GM19043 (cell line): ENCODE data around the gene NCAN.

Source experiments
- ATAC-seq: cut with Tn5 transposase; IDR thresholded peaks from one replicate; pipeline ENCODE4 v1.9.1; 2021; ENCODE audit warnings: low read depth; ENCODE audit not compliant: unreplicated experiment

Gene NCAN

DNA sequence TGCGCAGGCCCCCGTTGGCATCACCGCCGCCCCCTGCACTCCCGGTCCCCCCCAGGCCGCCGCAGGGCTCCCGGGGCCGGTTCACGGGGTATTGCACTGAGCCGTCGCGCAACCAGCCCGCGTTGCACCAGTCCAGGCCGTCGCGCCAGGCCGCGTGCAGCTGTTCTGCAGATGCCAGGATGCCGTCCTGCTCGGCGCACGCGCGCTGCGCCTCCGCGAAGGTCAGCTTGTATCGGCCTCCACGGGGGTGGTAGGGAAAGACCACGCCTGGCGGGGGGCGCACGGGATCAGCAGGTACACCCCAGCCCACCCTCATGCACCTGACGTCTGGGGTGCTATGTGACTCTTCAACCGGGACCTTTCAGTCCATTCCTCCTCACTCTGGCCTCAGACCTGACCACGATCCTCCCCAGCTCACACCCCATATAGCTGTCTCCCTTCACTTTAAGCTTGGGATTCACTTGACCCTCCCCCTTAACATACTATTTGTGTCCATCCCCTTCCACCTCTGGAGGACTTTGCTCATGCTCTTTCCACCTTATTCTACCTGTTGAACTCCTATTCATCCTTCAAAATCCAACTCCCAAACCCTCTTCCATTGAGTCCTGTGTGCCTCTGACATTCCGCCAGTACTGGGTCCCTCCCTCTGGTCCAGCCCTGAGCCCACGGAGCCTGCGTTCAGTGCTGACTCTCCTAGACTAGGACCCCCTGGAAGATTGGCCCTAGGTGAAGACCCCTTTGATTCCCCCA lies 47.0 kb downstream of the NCAN start:
- no peak for ATAC-seq

DNA sequence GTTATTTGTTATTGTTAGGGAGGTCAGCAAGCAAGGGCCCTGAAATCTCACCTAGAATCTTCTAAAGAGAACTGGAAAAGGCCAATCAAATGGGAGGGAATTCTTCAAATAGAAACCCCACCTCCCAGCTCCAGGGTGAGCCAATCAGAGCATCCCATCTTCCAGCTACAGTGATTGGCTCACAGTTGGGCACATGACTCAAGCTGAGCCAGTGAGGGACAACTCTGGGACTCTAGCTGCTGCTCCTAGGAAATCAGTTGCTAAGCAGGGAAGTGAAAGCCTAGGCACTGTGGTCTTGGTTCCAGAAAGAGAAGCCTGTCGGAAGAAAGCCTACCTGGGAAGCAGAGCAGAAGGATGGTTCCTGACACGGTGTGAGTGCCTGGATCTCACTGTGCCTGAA lies 48.0 kb downstream of the NCAN start:
- ATAC-seq, result no peak

DNA sequence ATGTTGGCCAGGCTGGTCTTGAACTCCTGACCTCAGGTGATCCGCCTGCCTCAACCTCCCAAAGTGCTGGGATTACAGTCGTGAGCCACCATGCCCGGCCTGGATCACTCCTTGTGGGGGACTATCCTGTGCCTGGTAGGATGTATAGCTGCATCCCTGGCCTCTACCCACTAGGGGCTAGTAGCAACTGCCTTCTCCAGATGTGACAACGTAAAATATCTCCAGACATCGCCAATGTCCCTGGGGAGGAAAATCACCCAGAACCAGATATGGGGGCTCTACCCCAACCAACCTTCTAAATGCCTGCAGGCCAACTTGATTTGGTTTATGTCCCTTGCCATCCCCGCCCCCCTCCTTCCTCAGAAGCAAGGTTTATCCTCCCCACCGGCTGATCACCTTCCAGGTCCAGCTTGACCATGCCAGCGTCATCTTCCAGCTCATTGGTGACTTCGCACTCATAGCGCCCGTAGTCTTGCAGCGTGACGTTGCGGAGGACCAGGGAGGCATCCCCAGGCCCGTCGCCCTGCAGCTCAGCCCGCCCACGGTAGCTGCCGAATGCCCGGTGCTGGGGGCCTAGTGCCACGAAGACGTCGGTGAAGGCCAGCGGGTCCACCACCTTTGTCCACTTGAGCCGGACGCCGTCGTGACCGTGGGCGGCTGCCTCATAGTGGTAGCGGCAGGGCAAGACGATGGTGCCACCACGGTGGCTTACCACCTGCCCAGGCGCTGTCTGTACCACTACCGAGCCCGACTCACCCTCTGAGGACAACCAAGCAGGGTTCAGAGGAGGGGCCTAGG lies 48.9 kb downstream of the NCAN start:
- no peak for ATAC-seq

DNA sequence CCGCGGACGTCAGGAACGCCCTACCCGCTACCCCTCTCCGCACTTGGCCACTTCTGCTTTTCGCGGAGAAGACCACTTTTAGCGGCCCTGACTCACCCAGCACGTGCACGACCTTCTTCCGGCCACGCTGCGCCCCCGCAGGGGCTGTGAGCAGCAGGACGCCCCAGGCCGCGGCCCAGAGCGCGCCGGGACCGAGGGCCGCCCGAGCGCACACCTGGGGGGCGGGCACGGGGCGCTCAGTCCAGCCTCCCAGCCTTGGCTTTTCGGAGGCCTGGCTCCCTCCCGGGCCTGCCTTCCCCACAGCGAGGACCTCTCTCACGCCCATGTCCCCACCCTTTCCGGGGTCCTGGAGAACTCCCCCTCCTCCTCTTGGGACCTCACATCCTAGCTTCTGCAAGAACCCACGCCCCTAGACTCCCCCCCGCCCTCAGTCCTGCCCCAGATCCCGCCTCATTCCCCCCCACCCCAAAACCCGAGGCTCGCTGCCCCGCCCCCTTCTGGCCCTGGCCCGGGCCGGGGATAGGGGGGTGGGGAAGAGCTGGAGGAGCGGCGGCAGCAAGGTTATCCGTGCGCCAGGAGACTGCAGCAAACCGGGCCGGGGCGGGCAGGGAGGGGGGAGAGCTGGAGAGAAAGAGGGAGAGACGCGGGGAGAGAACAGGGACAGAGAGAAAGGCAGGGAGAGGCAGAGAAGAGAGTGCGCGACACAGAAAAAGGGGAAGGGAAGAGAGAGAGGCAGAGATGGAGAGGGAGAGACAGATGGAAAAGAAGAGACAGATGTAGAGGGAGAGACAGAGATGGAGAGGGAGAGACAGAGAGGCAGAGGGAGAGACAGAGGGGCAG lies 49.8 kb downstream of the NCAN start:
- ATAC-seq, result no peak

DNA sequence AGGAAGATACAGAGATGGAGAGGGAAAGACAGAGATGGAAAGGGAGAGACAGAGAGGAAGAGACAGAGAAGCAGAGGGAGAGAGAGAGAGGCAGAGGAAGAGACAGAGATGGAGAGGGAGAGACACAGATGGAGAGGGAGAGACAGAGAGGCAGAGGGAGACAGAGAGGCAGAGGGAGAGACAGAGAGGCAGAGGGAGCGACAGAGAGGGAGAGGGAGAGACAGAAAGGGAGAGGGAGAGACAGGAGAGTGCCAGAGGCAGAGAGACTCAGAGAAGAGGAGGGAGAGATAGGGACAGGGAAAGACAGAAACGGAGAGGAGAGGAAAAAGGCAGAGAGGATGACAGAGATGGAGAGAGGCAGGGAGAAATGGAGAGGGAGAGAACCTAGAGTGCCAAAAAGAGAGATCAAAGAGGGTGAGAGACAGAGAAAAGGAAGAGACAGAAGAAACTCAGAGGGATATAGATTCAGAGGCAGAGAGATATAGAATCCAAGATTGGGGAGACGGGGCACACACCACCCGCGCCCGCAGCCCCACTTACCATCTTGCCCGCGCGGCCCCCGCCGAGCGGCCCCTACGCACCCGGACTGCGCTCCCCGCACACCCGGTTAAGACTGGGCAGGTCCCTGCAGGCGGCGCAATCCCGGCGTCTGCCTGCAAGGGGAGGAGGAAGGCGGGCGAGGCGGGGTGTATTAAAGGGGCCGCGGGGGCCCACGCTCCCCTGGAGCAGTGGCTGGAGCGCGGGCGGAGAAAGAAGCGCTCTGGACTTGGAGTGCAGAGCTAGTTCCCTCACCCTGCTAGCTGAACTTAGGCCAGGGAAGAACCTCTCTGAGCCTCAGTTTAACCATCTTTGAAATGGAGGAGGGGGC lies 50.7 kb downstream of the NCAN start:
- ATAC-seq, result no peak

DNA sequence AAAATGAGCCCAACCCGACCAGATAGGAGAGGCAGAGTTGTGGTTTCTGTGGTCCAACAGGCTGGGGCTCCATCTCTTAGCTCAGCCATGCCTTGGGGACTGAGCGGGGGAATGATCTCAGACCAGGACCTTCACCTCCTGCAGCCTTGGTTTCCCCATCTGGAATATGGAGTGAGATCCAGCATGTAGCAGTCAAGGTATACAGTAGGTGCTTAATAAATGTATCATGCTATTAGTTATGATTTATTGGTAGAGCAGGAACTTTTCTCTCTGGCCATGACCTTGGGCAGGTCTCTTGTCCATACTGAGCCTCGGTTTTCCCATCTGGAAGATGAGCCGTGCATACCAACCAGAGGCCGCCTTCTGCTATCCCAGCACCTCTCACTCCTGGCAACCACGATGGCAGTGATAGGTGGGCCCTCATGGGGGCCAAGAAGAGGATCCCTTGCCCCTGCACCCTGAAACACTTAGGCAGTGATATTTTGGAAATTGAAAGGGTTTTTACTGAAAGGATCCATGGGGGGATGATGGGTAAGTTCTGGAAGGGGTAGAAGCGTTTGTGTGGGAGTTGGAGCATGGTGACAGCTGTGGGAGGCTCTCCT lies 52.2 kb downstream of the NCAN start:
- no peak for ATAC-seq

DNA sequence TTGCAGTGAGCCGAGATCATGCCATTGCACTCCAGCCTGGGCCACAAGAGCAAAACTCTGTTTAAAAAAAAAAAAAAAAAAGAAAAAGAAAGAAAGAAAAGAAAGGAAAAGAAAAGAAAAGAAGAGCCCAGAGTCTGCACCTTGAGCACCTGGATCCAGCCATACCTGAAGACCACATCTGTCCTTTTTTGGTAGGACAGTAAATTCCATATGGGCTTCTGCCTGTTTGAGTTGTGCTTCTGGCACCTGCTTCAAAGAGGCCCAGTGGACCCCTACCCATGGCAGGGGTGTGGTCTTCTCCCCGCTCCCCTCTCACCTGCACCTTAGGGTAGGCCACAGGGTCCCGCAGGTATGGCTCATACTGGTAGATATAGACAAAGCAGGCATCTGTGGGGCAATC lies 55.5 kb downstream of the NCAN start:
- ATAC-seq, result no peak

DNA sequence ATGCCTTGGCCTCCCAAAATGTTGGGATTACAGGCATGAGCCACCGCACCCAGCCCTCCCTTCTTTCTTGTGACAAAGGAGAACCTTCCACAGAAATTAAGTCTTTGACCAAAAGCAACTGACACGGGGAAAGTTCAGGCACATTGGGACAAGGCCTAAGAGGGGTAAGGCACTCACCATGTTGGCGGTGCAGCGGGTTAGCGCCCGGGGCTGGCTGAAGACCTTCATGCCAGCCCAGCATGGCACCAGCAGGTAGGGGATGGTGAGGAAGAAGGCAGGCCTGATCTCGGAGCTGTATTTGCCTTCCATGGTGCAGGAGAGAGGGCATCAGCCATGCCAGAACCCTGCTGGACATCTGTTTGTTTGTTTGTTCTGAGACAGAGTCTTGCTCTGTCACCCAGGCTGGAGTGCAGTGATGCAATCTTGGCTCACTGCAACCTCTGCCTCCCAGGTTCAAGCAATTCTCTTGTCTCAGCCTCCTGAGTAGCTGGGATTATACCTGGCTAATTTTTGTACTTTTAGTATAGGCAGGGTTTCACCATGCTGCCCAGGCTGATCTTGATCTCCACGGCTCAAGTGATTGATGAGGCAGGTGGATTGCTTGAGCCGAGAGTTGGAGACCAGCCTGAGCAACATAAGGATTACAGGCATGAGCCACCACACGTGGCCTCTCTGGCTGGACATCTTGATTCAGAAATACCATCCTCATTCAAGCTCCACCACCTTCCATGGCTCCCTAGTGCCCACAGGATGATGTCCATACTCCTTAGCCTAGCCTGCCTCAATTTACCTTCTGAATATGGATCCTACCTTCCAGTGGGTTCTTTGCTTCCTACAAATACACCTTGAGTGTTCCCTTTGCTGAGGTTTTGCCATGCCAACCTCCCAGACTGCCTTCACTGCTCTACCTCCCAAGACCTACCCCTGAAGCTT lies 57.0 kb downstream of the NCAN start:
- ATAC-seq, result no peak

DNA sequence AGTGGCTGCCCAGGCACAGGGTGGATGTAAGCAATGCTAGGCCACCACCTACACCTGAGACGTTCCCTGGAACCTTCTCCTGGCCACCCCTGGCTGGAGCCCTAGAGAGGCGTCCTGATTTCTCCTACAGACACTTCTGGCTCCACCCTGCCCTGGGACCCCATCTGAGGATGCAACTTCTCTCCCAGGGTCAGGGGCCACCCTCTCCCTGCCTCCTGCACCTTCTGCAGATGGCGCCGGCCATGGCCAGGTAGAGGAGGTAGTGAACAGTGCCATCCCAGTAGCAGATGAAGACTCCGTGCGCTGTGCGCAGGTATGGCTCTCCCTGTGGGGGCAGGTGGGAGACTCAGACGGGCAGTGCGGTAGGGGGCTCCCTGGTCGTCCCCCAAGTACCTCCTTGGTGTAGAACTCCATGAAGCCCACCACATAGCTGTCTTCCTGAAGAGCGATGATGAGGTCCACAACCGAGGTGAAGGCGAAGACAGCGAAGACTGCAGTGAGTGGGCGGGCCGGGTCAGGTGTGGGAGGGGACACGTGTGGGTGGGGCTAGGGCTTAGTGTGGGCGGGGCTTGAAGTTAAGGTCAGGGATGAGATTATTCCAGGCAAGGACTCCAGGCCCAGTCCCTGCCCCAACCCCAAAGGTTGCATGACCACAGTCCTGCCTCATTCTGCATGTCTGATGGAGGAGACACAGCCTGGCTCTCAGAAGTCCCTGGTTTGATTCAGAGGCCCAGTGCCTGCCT lies 58.4 kb downstream of the NCAN start:
- no peak for ATAC-seq

DNA sequence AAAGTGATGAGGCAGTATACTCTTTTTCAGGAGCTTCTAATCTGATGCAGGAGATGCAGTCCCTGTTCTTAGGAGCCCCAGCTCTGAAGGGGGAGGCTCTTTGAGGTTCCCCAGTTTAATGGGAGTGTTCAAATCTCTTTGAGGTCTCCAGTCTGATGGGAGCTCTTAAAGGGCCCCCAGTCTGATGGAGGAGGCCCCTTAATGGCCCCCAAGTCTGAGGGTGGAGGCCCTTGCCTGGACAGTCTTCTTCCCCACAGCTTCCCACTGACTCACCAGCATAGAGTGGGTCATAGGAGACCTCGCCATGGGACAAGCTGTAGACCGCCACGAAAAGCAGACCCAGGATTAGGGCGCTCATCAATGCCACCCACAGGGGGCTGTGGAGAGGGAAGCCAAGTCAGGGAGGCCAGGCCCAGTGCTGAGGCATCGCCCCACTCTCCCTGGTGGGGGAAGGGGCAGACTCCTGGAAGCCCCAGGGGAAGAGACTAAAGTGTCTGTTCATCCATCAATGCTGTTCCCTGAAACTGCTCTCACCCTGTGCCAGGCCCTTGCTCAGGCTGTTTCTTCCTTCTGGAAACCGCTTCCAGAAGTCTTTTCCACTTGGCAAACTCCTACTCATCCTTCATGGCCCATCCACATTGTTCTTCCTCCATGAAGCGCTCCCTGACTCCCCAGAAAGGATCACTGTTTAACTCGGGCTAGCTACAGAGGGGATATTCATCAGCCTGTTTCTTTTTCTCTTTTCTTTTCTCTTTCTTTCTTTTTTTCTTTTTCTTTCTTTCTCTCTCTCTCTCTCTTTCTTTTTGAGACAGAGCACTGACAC lies 59.2 kb downstream of the NCAN start:
- ATAC-seq, result no peak

DNA sequence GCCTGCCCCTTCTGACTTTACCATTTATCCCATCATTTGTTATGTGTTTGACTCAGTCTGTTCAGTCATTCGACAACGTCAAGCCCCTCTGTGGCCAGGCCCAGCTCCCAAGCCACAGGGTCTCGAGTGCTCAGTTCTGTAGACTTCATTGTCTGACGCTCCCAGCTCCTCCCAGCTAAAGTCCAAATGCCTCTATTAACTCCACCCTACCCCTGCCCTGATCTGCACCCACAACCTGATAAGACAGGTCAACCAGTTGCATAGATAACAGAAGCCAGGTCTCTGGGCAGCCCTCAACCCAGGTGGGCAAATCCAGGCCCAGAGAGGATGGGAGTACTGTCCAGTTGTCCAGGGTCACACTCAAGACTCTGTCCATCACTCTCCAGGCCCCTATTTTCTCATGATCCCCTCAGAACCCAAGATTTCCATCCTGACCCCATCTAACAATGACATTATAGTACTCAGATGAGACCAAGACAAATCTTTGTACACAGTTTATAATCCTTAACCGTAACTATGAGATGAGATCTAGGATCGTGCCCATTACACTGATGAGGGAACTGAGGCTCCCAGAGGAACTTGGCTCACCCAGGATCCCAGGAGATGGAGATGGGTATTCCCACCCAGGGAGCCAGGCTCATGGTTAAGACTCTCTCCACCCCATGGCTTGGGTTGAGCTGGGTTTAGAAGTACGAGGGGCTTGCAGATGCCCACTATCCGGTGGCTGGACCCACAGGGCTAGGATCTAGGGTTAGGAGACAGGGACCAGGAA lies 60.3 kb downstream of the NCAN start:
- no peak for ATAC-seq

DNA sequence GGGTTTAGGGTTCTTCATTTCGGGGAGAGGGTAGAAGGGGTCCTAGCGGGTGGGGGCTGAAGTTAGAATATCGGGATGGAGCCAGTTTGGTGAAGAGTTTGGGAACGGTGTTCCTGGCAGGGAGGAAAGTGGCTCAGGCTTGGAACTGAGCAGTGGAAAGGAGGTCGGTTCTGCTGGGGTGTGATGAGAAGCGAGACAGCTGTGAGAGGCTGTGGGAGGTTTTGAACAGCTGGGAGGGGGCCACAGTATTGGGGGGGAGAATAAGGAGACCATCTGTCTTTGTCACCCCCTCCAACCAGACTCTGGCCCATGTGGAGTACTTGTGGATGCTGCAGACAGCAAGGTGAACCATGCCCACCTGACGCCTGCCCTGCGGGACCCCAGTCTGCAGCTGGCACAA lies 62.4 kb downstream of the NCAN start:
- ATAC-seq, result no peak

DNA sequence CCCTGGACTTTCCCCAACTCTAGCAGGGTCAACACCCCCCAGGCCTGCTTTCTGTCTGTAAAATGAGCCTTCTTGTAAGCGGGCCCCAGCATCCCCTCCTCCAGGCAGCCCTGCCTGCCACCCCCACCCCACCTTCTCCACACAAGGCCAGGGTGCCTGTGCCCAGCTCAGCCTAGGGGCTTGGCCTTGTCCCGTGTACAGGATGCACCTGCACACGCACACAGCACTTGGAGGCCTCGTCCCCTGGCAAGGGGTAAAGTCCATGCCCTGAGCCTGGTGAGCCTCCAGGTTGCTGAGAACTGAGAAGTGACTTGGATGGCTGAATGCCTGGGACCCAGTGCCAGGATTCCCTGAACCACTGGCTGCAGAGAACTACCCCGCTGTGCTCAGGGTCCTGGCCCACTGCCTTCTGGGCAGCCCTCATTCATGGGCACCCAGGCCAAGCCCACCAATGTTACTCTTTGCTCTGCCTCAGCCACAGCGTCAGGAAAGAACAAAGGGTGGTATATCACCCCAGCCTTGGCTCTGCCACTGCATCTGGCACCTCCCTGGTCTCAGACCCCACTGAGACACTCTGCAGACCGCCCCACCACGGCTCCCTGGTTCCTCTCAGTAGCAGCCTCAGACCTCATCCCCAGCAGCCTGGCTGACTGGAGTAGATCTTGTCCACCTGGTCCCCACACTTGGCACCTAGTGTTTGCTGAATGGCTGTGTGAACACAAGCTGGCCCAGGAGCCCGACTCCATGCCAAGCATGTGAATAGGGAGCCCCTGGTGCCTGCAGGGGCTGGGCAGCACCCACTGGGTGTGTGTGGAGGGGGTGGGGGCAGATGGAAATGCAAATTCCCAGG lies 63.2 kb downstream of the NCAN start:
- no peak for ATAC-seq

DNA sequence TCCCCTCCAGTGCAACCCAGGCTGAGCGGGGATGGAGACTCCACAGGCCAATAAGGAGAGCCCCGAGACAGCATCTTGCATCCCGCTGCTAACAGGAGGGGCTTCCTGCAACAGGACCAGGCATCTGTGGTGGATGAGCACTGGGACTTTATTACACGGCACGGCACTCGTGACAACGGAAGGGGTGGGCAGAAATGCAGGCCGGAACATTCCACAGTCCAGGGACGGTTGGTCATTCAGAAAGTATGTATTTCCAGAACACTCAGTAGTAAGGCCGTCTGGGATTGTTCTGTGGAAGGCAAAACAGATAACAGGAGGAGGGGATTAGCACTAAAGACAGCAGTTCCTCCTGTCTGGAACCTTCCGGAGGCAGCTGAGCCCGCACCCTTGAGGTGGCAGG lies 64.6 kb downstream of the NCAN start:
- no peak for ATAC-seq

DNA sequence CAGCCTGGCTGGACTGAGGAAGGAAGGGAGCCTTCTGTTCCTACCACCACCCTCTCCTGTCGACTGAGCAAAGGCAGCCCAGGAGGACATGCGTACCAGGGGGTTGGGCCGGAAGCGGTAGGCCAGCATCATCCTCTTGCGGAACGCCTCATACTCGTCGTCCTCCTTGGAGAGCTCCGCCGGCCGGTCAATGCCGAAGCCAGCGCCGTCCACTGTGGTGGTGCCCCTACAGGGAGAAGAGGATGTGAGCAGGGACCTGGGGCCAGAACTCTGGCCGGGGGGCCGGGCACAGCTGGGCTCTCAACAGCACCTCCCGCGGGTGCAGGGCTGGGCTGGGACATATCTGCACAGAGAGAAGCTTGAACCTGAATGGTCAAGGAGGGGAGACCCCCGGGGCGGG lies 65.1 kb downstream of the NCAN start:
- no peak for ATAC-seq

DNA sequence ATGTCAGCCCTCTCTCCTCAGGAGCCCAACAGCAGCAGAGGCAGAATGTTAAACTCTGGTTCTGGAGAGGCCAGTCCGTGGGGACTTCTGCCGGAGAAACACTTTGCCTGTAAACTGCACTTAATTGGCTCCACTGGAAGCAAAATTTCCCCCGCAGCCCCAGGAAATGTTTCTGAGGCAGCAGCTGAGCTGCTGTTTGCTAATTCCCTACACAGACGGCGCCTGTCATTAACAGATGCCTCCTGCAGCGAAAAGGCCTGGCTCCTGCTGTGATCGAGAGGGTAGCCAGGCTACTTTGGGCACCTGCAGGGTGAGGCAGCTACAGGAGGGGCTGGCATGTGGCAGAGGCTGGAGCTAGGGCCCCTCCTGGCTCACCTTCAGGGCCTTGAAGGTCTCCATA lies 66.6 kb downstream of the NCAN start:
- no peak for ATAC-seq
